ENCODE measurements around the gene DMBX1.

Gene DMBX1

GRCh38 chr1:46479744-46480350 is 9.8 kb upstream of the DMBX1 start:
- ATAC-seq, result no peak
- TF ChIP-seq ESRRG (CRISPR knock-in tag; IDR thresholded peaks at IDR 0.05), result no peak

GRCh38 chr1:46480959-46481646 is 8.5 kb upstream of the DMBX1 start:
- TF ChIP-seq ARNTL (CRISPR knock-in tag; IDR thresholded peaks at IDR 0.05; ENCODE audit: borderline replicate concordance, low read depth) (no peak), ZC3H10 (CRISPR knock-in tag; IDR thresholded peaks at IDR 0.05) (no peak), ESRRG (CRISPR knock-in tag; IDR thresholded peaks at IDR 0.05) (no peak), CSDC2 (CRISPR knock-in tag; IDR thresholded peaks at IDR 0.05) (no peak), PPARA (CRISPR knock-in tag; IDR thresholded peaks at IDR 0.05; ENCODE audit: borderline replicate concordance) (no peak)
- no peak for ATAC-seq

GRCh38 chr1:46481961-46482360 is 7.7 kb upstream of the DMBX1 start:
- ATAC-seq, result no peak
- TF ChIP-seq ARNTL (CRISPR knock-in tag; IDR thresholded peaks at IDR 0.05; ENCODE audit: borderline replicate concordance, low read depth) (no peak), RARB (CRISPR knock-in tag; IDR thresholded peaks at IDR 0.05) (no peak), ESRRG (CRISPR knock-in tag; IDR thresholded peaks at IDR 0.05) (no peak), ZNF70 (CRISPR knock-in tag; IDR thresholded peaks at IDR 0.05) (no peak), OSR1 (CRISPR knock-in tag; IDR thresholded peaks at IDR 0.05) (no peak), CSDC2 (CRISPR knock-in tag; IDR thresholded peaks at IDR 0.05) (no peak), BACH2 (CRISPR knock-in tag; IDR thresholded peaks at IDR 0.05; ENCODE audit: borderline replicate concordance) (no peak), CSRNP3 (CRISPR knock-in tag; IDR thresholded peaks at IDR 0.05) (no peak), ZNF565 (CRISPR knock-in tag; conservative IDR thresholded peaks at IDR 0.05; ENCODE audit: low read depth) (no peak), CREB5 (CRISPR knock-in tag; IDR thresholded peaks at IDR 0.05; ENCODE audit: low read depth) (no peak), TCF4 (CRISPR knock-in tag; IDR thresholded peaks at IDR 0.05; ENCODE audit: borderline replicate concordance) (no peak), PPARA (CRISPR knock-in tag; IDR thresholded peaks at IDR 0.05; ENCODE audit: borderline replicate concordance) (no peak), ZFP30 (CRISPR knock-in tag; IDR thresholded peaks at IDR 0.05) (no peak), TOX (CRISPR knock-in tag; IDR thresholded peaks at IDR 0.05; ENCODE audit: borderline replicate concordance) (no peak)

GRCh38 chr1:46483589-46483988 is 6.0 kb upstream of the DMBX1 start:
- no peak for ATAC-seq
- no peak for TF ChIP-seq ZFP3 (CRISPR knock-in tag; IDR thresholded peaks at IDR 0.05)
- no peak for TF ChIP-seq SNAI2 (CRISPR knock-in tag; IDR thresholded peaks at IDR 0.05)
- no peak for TF ChIP-seq ISL1 (CRISPR knock-in tag; IDR thresholded peaks at IDR 0.05)
- TF ChIP-seq PATZ1 (CRISPR knock-in tag; IDR thresholded peaks at IDR 0.05; ENCODE audit: borderline replicate concordance), result no peak
- TF ChIP-seq ESRRG (CRISPR knock-in tag; IDR thresholded peaks at IDR 0.05), result no peak
- TF ChIP-seq CSRNP3 (CRISPR knock-in tag; IDR thresholded peaks at IDR 0.05), result no peak
- TF ChIP-seq RARB (CRISPR knock-in tag; IDR thresholded peaks at IDR 0.05), result no peak
- TF ChIP-seq OSR1 (CRISPR knock-in tag; IDR thresholded peaks at IDR 0.05), result no peak
- no peak for TF ChIP-seq ZNF8 (CRISPR knock-in tag; IDR thresholded peaks at IDR 0.05)
- no peak for TF ChIP-seq PPARA (CRISPR knock-in tag; IDR thresholded peaks at IDR 0.05; ENCODE audit: borderline replicate concordance)
- no peak for TF ChIP-seq CSDC2 (CRISPR knock-in tag; IDR thresholded peaks at IDR 0.05)
- no peak for TF ChIP-seq ZFP30 (CRISPR knock-in tag; IDR thresholded peaks at IDR 0.05)
- no peak for TF ChIP-seq ZNF70 (CRISPR knock-in tag; IDR thresholded peaks at IDR 0.05)
- no peak for TF ChIP-seq ZNF565 (CRISPR knock-in tag; conservative IDR thresholded peaks at IDR 0.05; ENCODE audit: low read depth)
- TF ChIP-seq ARNTL (CRISPR knock-in tag; IDR thresholded peaks at IDR 0.05; ENCODE audit: borderline replicate concordance, low read depth), result no peak
- TF ChIP-seq TOX (CRISPR knock-in tag; IDR thresholded peaks at IDR 0.05; ENCODE audit: borderline replicate concordance), result no peak
- no peak for TF ChIP-seq CREB5 (CRISPR knock-in tag; IDR thresholded peaks at IDR 0.05; ENCODE audit: low read depth)
- no peak for TF ChIP-seq TSHZ2 (CRISPR knock-in tag; IDR thresholded peaks at IDR 0.05)
- no peak for TF ChIP-seq TCF4 (CRISPR knock-in tag; IDR thresholded peaks at IDR 0.05; ENCODE audit: borderline replicate concordance)
- no peak for TF ChIP-seq ZC3H10 (CRISPR knock-in tag; IDR thresholded peaks at IDR 0.05)

Measured in SK-N-SH treated with all-trans-retinoic acid at 6 μM for 48 hours (cell line).